Astrocyte (in vitro differentiated cells and primary cell): ENCODE data around the gene TTC23L. TPM values are rescaled to one million over a fixed set of nuclear protein-coding genes. Genes with fewer than 3 reads are reported as not detected.
"Not testable (repeated sequence)": the region's sequence is repeated elsewhere in the genome, so short reads cannot be mapped to it uniquely, and the experiment has no call there.

Experiments
- DNase-seq: peaks from one replicate; pipeline ENCODE4 v3.0.0-alpha.2; 2010; ENCODE audit warnings: low read depth
- FAIRE-seq: peaks from 2 replicates; lab custom pipeline; 2011; peaks lifted over from hg19 to GRCh38; lab: Jason Lieb, UNC
- H2AFZ ChIP-seq: 2 replicates; pipeline ENCODE4 v1.6.0; 2012; ENCODE audit warnings: low read depth, low read length, inconsistent platforms
- H3K27ac ChIP-seq: 2 replicates; pipeline ENCODE4 v1.5.1; 2011; ENCODE audit warnings: low read depth, low read length, inconsistent platforms
- H3K27me3 ChIP-seq: 2 replicates; pipeline ENCODE4 v1.6.0; 2011; ENCODE audit warnings: low read length, inconsistent platforms; ENCODE audit not compliant: insufficient read depth
- H3K36me3 ChIP-seq: 2 replicates; pipeline ENCODE4 v1.5.1; 2011; ENCODE audit warnings: low read length, inconsistent platforms; ENCODE audit not compliant: insufficient read depth
- H3K4me1 ChIP-seq: 2 replicates; pipeline ENCODE4 v1.5.1; 2011; ENCODE audit warnings: low read length, inconsistent platforms; ENCODE audit not compliant: insufficient read depth
- H3K4me2 ChIP-seq: 2 replicates; pipeline ENCODE4 v1.6.0; 2012; ENCODE audit warnings: low read length, inconsistent platforms
- H3K4me3 ChIP-seq: 2 replicates; pipeline ENCODE4 v1.5.1; 2011; ENCODE audit warnings: low read depth, mild to moderate bottlenecking, low read length, inconsistent platforms; ENCODE audit not compliant: insufficient read depth
- H3K79me2 ChIP-seq: 2 replicates; pipeline ENCODE4 v1.6.0; 2012; ENCODE audit warnings: mild to moderate bottlenecking, low read length, inconsistent platforms; ENCODE audit not compliant: insufficient read depth
- H3K9ac ChIP-seq: 2 replicates; pipeline ENCODE4 v1.6.0; 2012; ENCODE audit warnings: mild to moderate bottlenecking, low read length, inconsistent platforms
- H3K9me3 ChIP-seq: 2 replicates; pipeline ENCODE4 v1.5.1; 2012; ENCODE audit warnings: low read depth, mild to moderate bottlenecking, low read length, inconsistent platforms; ENCODE audit not compliant: insufficient read depth
- H4K20me1 ChIP-seq: 2 replicates; pipeline ENCODE4 v1.6.0; 2012; ENCODE audit warnings: low read length, inconsistent platforms; ENCODE audit not compliant: insufficient read depth
- H3K27ac Mint-ChIP-seq: one replicate; pipeline ENCODE4 v1.8.0; 2021; ENCODE audit warnings: mild to moderate bottlenecking, mixed read lengths; ENCODE audit not compliant: unreplicated experiment
- H3K27me3 Mint-ChIP-seq: one replicate; pipeline ENCODE4 v1.8.0; 2021; ENCODE audit warnings: low read depth, mixed read lengths; ENCODE audit not compliant: unreplicated experiment
- H3K36me3 Mint-ChIP-seq: one replicate; pipeline ENCODE4 v1.8.0; 2021; ENCODE audit warnings: low read depth, mixed read lengths; ENCODE audit not compliant: unreplicated experiment
- H3K4me1 Mint-ChIP-seq: one replicate; pipeline ENCODE4 v1.8.0; 2021; ENCODE audit warnings: low read depth, mixed read lengths; ENCODE audit not compliant: unreplicated experiment
- H3K4me3 Mint-ChIP-seq: one replicate; pipeline ENCODE4 v1.8.0; 2021; ENCODE audit warnings: mild to moderate bottlenecking, moderate library complexity, mixed read lengths; ENCODE audit not compliant: unreplicated experiment
- H3K9me3 Mint-ChIP-seq: one replicate; pipeline ENCODE4 v1.8.0; 2021; ENCODE audit warnings: mild to moderate bottlenecking, mixed read lengths; ENCODE audit not compliant: unreplicated experiment
- CTCF ChIP-seq: IDR thresholded peaks from 2 replicates; pipeline ENCODE4 v1.5.1; 2011; ENCODE audit warnings: low read depth, mild to moderate bottlenecking, inconsistent platforms, low read length, moderate library complexity; ENCODE audit not compliant: insufficient read depth
- EZH2 ChIP-seq: IDR thresholded peaks from 2 replicates; pipeline ENCODE4 v1.6.1; 2012; ENCODE audit warnings: mild to moderate bottlenecking, low read length, inconsistent platforms; ENCODE audit not compliant: insufficient read depth
- total RNA-seq: library from RNA; stranded (reverse); gene quantifications from 2 replicates; pipeline ENCODE4 v1.2.1, GENCODE V29; 2021

The TTC23L gene
- total RNA-seq, 1 donor from 2014 or later = 0.16 TPM

GRCh38 chr5:34827588-34828506, 11.1 kb upstream of the TTC23L start:
- H3K27me3 ChIP-seq = no peaks in the 10 kb centered on the region
- Mint-ChIP-seq H3K9me3 (no peaks in the 10 kb centered on the region), H3K27ac (peak overlapping the region; percentile 56), H3K27me3 (no peaks in the 10 kb centered on the region), H3K4me1 (peaks cover 9% of the 10 kb centered on the region), H3K4me3 (no peak overlapping the region), H3K36me3 (peaks cover 58% of the 10 kb centered on the region)
- no peak for FAIRE-seq
- H3K79me2 ChIP-seq = peaks cover 20% of the 10 kb centered on the region
- no peak overlapping the region for H2AFZ ChIP-seq
- TF ChIP-seq CTCF = no peak
- TF ChIP-seq EZH2 = no peak
- no peak overlapping the region for H3K4me2 ChIP-seq
- no peak overlapping the region for H3K9ac ChIP-seq
- peaks cover 16% of the 10 kb centered on the region for H4K20me1 ChIP-seq
- no peaks in the 10 kb centered on the region for H3K9me3 ChIP-seq
- H3K27ac ChIP-seq = no peak overlapping the region
- DNase-seq = no peak
- no peak overlapping the region for H3K4me3 ChIP-seq
- peaks cover 85% of the 10 kb centered on the region for H3K36me3 ChIP-seq
- H3K4me1 ChIP-seq = no peaks in the 10 kb centered on the region

GRCh38 chr5:34830827-34831226, 8.1 kb upstream of the TTC23L start:
- not testable (repeated sequence) for H3K27me3 ChIP-seq, H3K9ac ChIP-seq
- H3K36me3 ChIP-seq = peaks cover 71% of the 10 kb centered on the region

GRCh38 chr5:34831303-34831702, 7.7 kb upstream of the TTC23L start:
- no peak for FAIRE-seq
- Mint-ChIP-seq H3K4me3 (no peak overlapping the region), H3K27me3 (no peaks in the 10 kb centered on the region), H3K36me3 (peaks cover 47% of the 10 kb centered on the region), H3K9me3 (no peaks in the 10 kb centered on the region), H3K4me1 (peaks cover 9% of the 10 kb centered on the region), H3K27ac (no peak overlapping the region)
- Histone ChIP-seq H3K4me3 (no peak overlapping the region), H3K9me3 (no peaks in the 10 kb centered on the region), H3K4me2 (no peak overlapping the region), H3K27me3 (no peaks in the 10 kb centered on the region), H3K36me3 (peaks cover 68% of the 10 kb centered on the region), H4K20me1 (peaks cover 6% of the 10 kb centered on the region), H3K79me2 (peaks cover 14% of the 10 kb centered on the region), H3K27ac (no peak overlapping the region), H3K9ac (no peak overlapping the region), H3K4me1 (no peaks in the 10 kb centered on the region), H2AFZ (no peak overlapping the region)
- DNase-seq = no peak
- no peak for TF ChIP-seq CTCF
- TF ChIP-seq EZH2 = no peak

More at GRCh38 chr5:34830827-34831226, 8.1 kb upstream of the TTC23L start:
- Mint-ChIP-seq H3K4me1 (peaks cover 12% of the 10 kb centered on the region), H3K36me3 (peaks cover 51% of the 10 kb centered on the region)
- H3K27ac Mint-ChIP-seq, H2AFZ ChIP-seq, H3K4me1 ChIP-seq, DNase-seq, H3K4me2 ChIP-seq, H3K4me3 Mint-ChIP-seq, FAIRE-seq, H3K9me3 Mint-ChIP-seq, H3K27me3 Mint-ChIP-seq, H3K27ac ChIP-seq, H3K4me3 ChIP-seq, H3K9me3 ChIP-seq, H4K20me1 ChIP-seq: not testable (repeated sequence)
- peaks cover 14% of the 10 kb centered on the region for H3K79me2 ChIP-seq
